GM23248 (cell line): Measurements from ENCODE around the gene ZBTB20.

ENCODE experiments used
- EZH2 ChIP-seq: fragments of 200-600 bp; sonication (generic); IDR thresholded peaks from 2 replicates; pipeline ENCODE4 v1.6.1; 2018; ENCODE audit warnings: antibody characterized with exemption, mild to moderate bottlenecking; ENCODE audit not compliant: insufficient read depth, poor library complexity, severe bottlenecking
- EZH2phosphoT487 ChIP-seq: fragments of 200-600 bp; sonication (generic); IDR thresholded peaks from 2 replicates; pipeline ENCODE4 v1.6.1; 2018; ENCODE audit warnings: antibody characterized with exemption, moderate library complexity, mild to moderate bottlenecking, low read depth; ENCODE audit not compliant: insufficient read depth

DNA sequence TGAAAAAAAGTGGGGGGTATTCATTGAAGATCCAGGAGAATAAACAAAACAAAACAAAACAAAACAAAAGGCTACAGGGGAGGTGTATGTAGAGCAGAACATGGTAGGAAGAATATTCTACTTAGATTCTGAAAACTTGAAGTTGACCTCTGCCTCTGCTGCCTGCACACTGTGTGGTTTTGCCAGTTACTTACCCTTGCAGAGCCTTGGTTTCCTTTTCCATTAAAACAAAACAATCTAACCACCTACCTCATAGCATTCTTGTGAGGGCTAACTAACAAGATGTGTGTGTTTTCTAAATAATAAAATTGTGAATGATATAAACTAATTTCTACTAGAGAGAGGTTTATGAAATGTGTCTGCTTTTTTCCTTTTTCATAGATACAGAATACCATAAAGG, 430.2 kb downstream of the ZBTB20 start:
- TF ChIP-seq EZH2 (no peak), EZH2phosphoT487 (no peak)
